Measurements from ENCODE around the gene SGF29. TPM values are rescaled to one million over a fixed set of nuclear protein-coding genes. Genes with fewer than 3 reads are reported as not detected.
A peak's percentile ranks its signal among the peaks of the same experiment; 100 is the strongest.

Gene SGF29
- total and polyA plus RNA-seq, 10 donors: 22.9 to 35.1 (median 27.5) TPM

- Histone ChIP-seq H3K9me3 (no peaks in the 10 kb centered on the region), H3K4me3 (no peak overlapping the region), H3K27ac (no peak overlapping the region), H3K4me1 (peaks cover 0 to 7% (median 4%) of the 10 kb centered on the region in 6 donors), H3K27me3 (replicated peaks in 1 of 7) (peaks cover 0 to 4% (median 0%) of the 10 kb centered on the region in 7 donors), H3K36me3 (peaks cover 0 to 41% (median 0%) of the 10 kb centered on the region in 6 donors)
- 51 to 60% (median 51%) methylated on average over 4 to 5 of the region's 6 CpGs for WGBS, 5 donors
- TF ChIP-seq POLR2AphosphoS5 (IDR thresholded peaks at IDR 0.05): no peak
- TF ChIP-seq CTCF (IDR thresholded peaks at IDR 0.05 in 8 of 11, conservative IDR thresholded peaks at IDR 0.05 in 3 of 11): no peak
- TF ChIP-seq POLR2A (IDR thresholded peaks at IDR 0.05): no peak
- peak; percentile 47 for DNase-seq
- intact Hi-C loops (cut with DNase I; ENCODE audit: low total_unique reads): no loop called here
Measured at GRCh38 chr16:28602529-28602928, 48.8 kb downstream of the SGF29 start.

- H3K9me3 ChIP-seq: no peaks in the 10 kb centered on the region
- H3K27ac ChIP-seq: no peak overlapping the region
- peak; percentile 75 for DNase-seq
- intact Hi-C loops (cut with DNase I; ENCODE audit: low total_unique reads): no loop called here
- H3K4me1 ChIP-seq: peaks cover 0 to 9% (median 4%) of the 10 kb centered on the region in 6 donors
- H3K4me3 ChIP-seq: no peak overlapping the region
- TF ChIP-seq CTCF (IDR thresholded peaks at IDR 0.05 in 8 of 11, conservative IDR thresholded peaks at IDR 0.05 in 3 of 11) (no peak), POLR2A (IDR thresholded peaks at IDR 0.05) (no peak), POLR2AphosphoS5 (IDR thresholded peaks at IDR 0.05) (peak in 1 of 3 donors; percentile 16)
- H3K36me3 ChIP-seq: peaks cover 0 to 51% (median 2%) of the 10 kb centered on the region in 6 donors
- WGBS, 5 donors: 75 to 86% (median 79%) methylated on average over 11 of the region's 11 CpGs
- no peaks in the 10 kb centered on the region for H3K27me3 ChIP-seq (replicated peaks in 1 of 7)
Measured at GRCh38 chr16:28603381-28604185, 49.9 kb downstream of the SGF29 start.

GRCh38 chr16:28604186-28604565 is 50.5 kb downstream of the SGF29 start:
- 73 to 86% (median 77%) methylated on average over 8 of the region's 8 CpGs for WGBS, 5 donors
- peak; percentile 71 for DNase-seq
- Histone ChIP-seq H3K4me1 (peaks cover 0 to 14% (median 6%) of the 10 kb centered on the region in 6 donors), H3K4me3 (no peak overlapping the region), H3K36me3 (peaks cover 0 to 52% (median 2%) of the 10 kb centered on the region in 6 donors), H3K27ac (no peak overlapping the region), H3K27me3 (replicated peaks in 1 of 7) (no peaks in the 10 kb centered on the region), H3K9me3 (no peaks in the 10 kb centered on the region)
- intact Hi-C loops (cut with DNase I; ENCODE audit: low total_unique reads): no loop called here
- no peak for TF ChIP-seq POLR2A (IDR thresholded peaks at IDR 0.05)
- TF ChIP-seq POLR2AphosphoS5 (IDR thresholded peaks at IDR 0.05): no peak
- no peak for TF ChIP-seq CTCF (IDR thresholded peaks at IDR 0.05 in 8 of 11, conservative IDR thresholded peaks at IDR 0.05 in 3 of 11)

All from spleen (tissue), 11 donors.